ENCODE data around the gene AZIN2. TPM values are rescaled to one million over a fixed set of nuclear protein-coding genes. Genes with fewer than 3 reads are reported as not detected.

The AZIN2 gene
- total RNA-seq, 2 experiments from 2014 or later = 0.27 to 0.63 TPM

- CTCF ChIA-PET (ENCODE audit: unreplicated experiment) = no interaction called here
- no peaks in the 10 kb centered on the region for H3K9me3 ChIP-seq (ENCODE audit: low read length)
- no peak overlapping the region for H3K4me3 ChIP-seq (ENCODE audit: low read depth, low read length, poor library complexity, severe bottlenecking)
- intact Hi-C loops (cut with micrococcal nuclease; ENCODE audit: unreplicated experiment) = no loop called here
- H4K20me1 ChIP-seq (ENCODE audit: insufficient read depth, low read length) = no peaks in the 10 kb centered on the region
- no peaks in the 10 kb centered on the region for H3K9me2 ChIP-seq (ENCODE audit: insufficient read depth, low read length)
- TF ChIP-seq CTCF (conservative IDR thresholded peaks at IDR 0.05; ENCODE audit: low read length) (no peak), EZH2phosphoT487 (IDR thresholded peaks at IDR 0.05; ENCODE audit: borderline replicate concordance, low read depth, low read length) (no peak)
- H3K36me3 ChIP-seq (ENCODE audit: insufficient read depth, low read length) = no peaks in the 10 kb centered on the region
- H2AFZ ChIP-seq (ENCODE audit: low read length) = no peak overlapping the region
- POLR2A ChIA-PET = no interaction called here
- no peaks in the 10 kb centered on the region for H3K79me2 ChIP-seq (ENCODE audit: insufficient read depth, low read depth, low read length)
- BruUV-seq (replicated peaks) = no TSS peak
- DNase-seq (ENCODE audit: low spot score) = no peak
- H3K4me1 ChIP-seq (ENCODE audit: insufficient read depth, low read length, poor library complexity, severe bottlenecking) = peaks cover 5% of the 10 kb centered on the region
- no peak overlapping the region for H3K4me2 ChIP-seq (ENCODE audit: low read length)
- no peak overlapping the region for H3K27ac ChIP-seq (ENCODE audit: low read depth, low read length, poor library complexity, severe bottlenecking)
Measured at GRCh38 chr1:33158366-33158765, 77.4 kb downstream of the AZIN2 start.

GRCh38 chr1:33159577-33159976, 78.6 kb downstream of the AZIN2 start:
- BruUV-seq (replicated peaks) = no TSS peak
- Histone ChIP-seq H3K4me2 (ENCODE audit: low read length) (no peak overlapping the region), H3K9me3 (ENCODE audit: low read length) (no peaks in the 10 kb centered on the region), H2AFZ (ENCODE audit: low read length) (no peak overlapping the region), H3K9me2 (ENCODE audit: insufficient read depth, low read length) (no peaks in the 10 kb centered on the region), H3K27ac (ENCODE audit: low read depth, low read length, poor library complexity, severe bottlenecking) (no peak overlapping the region), H3K36me3 (ENCODE audit: insufficient read depth, low read length) (no peaks in the 10 kb centered on the region), H4K20me1 (ENCODE audit: insufficient read depth, low read length) (no peaks in the 10 kb centered on the region), H3K4me3 (ENCODE audit: low read depth, low read length, poor library complexity, severe bottlenecking) (no peak overlapping the region), H3K79me2 (ENCODE audit: insufficient read depth, low read depth, low read length) (no peaks in the 10 kb centered on the region), H3K4me1 (ENCODE audit: insufficient read depth, low read length, poor library complexity, severe bottlenecking) (no peaks in the 10 kb centered on the region)
- TF ChIP-seq EZH2phosphoT487 (IDR thresholded peaks at IDR 0.05; ENCODE audit: borderline replicate concordance, low read depth, low read length) (no peak), CTCF (conservative IDR thresholded peaks at IDR 0.05; ENCODE audit: low read length) (no peak)
- ChIA-PET POLR2A (no interaction called here), CTCF (ENCODE audit: unreplicated experiment) (no interaction called here)
- DNase-seq (ENCODE audit: low spot score) = no peak
- intact Hi-C loops (cut with micrococcal nuclease; ENCODE audit: unreplicated experiment) = no loop called here

GRCh38 chr1:33161061-33161681, 80.2 kb downstream of the AZIN2 start:
- POLR2A ChIA-PET = no interaction called here

More at GRCh38 chr1:33161061-33161681, 80.2 kb downstream of the AZIN2 start:
- no peak for DNase-seq (ENCODE audit: low spot score)
- Histone ChIP-seq H3K4me3 (ENCODE audit: low read depth, low read length, poor library complexity, severe bottlenecking) (no peak overlapping the region), H3K27ac (ENCODE audit: low read depth, low read length, poor library complexity, severe bottlenecking) (no peak overlapping the region), H3K36me3 (ENCODE audit: insufficient read depth, low read length) (no peaks in the 10 kb centered on the region), H3K9me3 (ENCODE audit: low read length) (no peaks in the 10 kb centered on the region), H3K4me1 (ENCODE audit: insufficient read depth, low read length, poor library complexity, severe bottlenecking) (no peaks in the 10 kb centered on the region), H3K9me2 (ENCODE audit: insufficient read depth, low read length) (no peaks in the 10 kb centered on the region), H3K4me2 (ENCODE audit: low read length) (no peak overlapping the region), H4K20me1 (ENCODE audit: insufficient read depth, low read length) (no peaks in the 10 kb centered on the region), H3K79me2 (ENCODE audit: insufficient read depth, low read depth, low read length) (no peaks in the 10 kb centered on the region), H2AFZ (ENCODE audit: low read length) (no peak overlapping the region)
- no peak for TF ChIP-seq CTCF (conservative IDR thresholded peaks at IDR 0.05; ENCODE audit: low read length)
- no peak for TF ChIP-seq EZH2phosphoT487 (IDR thresholded peaks at IDR 0.05; ENCODE audit: borderline replicate concordance, low read depth, low read length)
- no TSS peak for BruUV-seq (replicated peaks)
- CTCF ChIA-PET (ENCODE audit: unreplicated experiment) = no interaction called here
- intact Hi-C loops (cut with micrococcal nuclease; ENCODE audit: unreplicated experiment) = no loop called here
